CD4-positive, alpha-beta T cell treated with Interleukin-1 beta for 1 hour (primary cell): ENCODE data around the gene DDX5.
"Not testable (repeated sequence)": the region's sequence is repeated elsewhere in the genome, so short reads cannot be mapped to it uniquely, and the experiment has no call there.

Source experiments
- DNase-seq, 2 donors: peaks; one replicate each; pipeline ENCODE4 v3.0.0-alpha.2; 2020 to 2022

Gene DDX5

GRCh38 chr17:64491994-64492393 is 14.1 kb downstream of the DDX5 start:
- no peak for DNase-seq

DNA sequence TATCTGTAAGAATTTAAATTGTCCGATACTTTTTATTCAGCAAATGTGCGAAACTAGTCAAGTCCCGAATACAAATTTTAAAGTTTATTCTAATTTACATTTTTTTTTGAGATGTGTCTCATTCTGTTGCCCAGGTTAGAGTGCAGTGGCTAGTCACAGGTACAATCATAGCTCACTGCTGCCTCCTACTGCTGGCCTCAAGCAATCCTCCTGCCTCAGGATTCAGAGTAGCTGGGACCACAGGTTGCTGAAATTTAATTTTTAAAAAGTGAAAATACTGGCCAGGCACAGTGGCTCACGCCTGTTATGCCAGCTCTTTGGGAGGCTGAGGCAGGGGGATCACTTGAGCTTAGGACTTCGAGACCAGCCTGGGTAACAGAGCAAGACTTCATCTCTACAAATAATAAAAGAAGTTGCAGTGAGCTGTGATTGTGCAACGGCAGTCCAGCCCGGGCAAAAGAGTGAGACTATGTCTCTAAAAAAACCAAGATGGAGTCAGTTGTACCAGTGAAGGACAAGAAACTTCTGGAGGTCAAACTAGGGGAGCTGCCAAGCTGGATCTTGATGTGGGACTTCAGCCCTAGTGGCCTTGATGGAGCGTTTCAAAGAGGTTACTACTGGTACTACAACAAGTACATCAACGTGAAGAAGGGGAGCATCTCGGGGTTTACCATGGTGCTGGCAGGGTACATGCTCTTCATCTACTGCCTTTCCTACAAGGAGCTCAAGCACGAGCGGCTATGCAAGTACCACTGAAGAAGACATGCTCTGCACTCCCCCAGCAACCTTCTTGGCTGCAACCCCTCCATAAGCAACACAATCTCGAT is 14.8 kb downstream of the DDX5 start:
- DNase-seq = peak; percentile 62 to 66

- DNase-seq = no peak
These were observed 17.8 kb downstream of the DDX5 start for GRCh38 chr17:64488301-64488700.

DNA sequence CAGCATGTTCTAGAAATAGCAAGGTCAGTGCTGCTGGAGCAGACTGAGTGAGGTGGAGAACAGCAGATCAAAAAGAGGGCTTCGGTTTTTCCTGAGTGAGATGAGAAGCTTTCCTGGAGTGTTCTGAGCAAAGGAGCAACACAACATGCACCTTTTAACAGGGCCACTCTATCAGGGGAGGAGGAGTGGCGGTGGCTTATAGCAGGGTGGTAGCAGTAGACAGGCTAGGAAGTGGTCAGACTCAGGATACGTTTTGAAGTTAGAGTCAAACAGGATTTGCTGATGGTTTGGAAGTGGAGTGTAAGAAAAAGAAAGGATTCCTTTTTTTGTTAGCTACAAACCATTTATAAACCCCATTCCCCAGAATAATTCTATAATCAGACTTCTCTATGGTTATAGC is 21.7 kb downstream of the DDX5 start:
- DNase-seq = no peak

GRCh38 chr17:64480951-64481350 is 25.1 kb downstream of the DDX5 start:
- DNase-seq = no peak

DNA sequence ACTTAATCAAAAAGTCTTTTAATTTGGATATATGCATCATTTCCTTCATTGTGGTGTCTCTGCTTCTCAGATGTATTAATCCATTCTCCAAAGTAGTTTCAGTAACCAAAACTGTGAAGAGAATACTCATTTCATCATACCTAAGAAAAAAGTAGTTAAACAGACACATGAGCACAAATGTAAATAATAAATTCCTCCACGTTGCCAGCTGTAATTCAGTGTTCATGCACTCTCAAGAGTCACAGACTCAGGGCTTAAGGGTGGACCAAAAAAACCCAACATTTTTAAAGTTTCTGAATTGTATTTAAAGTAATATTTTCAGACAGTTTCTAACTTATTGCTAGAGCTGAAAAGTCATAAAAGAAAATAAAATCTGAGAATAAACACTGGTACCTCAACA is 28.2 kb downstream of the DDX5 start:
- no peak for DNase-seq

- DNase-seq = no peak
These were observed 33.5 kb downstream of the DDX5 start for GRCh38 chr17:64472564-64472963.

DNA sequence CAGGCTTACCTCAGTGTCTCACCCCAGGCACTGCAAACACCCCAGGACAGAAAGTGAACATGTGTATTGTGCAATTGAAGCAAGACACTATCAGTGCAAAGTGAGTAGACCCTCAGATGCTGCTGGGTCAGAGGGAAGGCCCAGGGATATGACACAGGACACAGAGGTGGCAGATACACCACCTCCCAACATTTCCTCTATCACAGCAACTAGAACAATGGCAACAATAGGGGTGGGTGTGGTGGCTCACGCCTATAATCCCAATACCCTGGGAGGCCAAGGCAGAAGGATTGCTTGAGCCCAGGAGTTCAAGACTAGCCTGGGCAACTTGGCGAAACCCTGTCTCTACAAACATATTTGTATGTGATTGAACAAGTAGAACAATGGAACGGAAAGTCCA is 34.6 kb downstream of the DDX5 start:
- no peak for DNase-seq

GRCh38 chr17:64470625-64471024 is 35.5 kb downstream of the DDX5 start:
- DNase-seq = no peak

DNA sequence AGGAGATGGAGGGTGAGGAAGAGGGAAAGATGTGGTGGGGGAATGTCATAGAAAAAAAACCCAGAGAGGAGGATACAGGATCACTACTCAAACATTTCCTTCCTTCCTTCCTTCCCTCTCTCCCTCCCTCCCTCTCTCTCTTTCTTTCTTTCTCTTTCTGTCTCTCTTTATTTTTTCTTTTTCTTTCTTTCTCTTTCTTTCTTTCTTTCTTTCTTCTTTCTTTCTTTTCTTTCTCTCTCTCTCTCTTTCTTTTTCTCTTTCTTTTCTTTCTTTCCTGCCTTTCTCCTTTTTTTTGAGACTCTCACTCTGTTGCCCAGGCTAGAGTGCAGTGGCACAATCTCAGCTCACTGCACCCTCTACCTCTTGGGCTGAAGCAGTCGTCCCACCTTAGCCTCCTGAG is 39.3 kb downstream of the DDX5 start:
- not testable (repeated sequence) for DNase-seq

- DNase-seq = no peak
These were observed 39.9 kb downstream of the DDX5 start for GRCh38 chr17:64466019-64466735.

GRCh38 chr17:64461788-64462187 is 44.3 kb downstream of the DDX5 start:
- DNase-seq = no peak

DNA sequence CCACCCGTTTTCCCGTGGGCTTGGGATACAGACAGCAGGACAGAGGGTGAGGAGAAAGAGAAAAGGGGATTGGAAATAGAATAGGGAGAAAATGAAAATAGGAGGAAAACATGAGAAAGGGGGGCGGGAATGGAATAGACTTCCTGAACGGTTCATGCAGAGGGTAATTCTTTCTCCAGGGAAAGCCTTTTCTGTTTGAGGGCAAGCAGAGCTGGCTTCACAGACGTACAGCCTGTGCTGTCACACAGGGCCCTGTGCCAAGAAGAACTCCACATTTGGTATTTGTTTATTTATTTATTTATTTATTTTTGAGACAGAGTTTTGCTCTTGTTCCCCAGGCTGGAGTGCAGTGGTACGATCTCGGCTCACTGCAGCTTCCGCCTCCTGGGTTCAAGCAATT is 45.1 kb downstream of the DDX5 start:
- no peak for DNase-seq

DNA sequence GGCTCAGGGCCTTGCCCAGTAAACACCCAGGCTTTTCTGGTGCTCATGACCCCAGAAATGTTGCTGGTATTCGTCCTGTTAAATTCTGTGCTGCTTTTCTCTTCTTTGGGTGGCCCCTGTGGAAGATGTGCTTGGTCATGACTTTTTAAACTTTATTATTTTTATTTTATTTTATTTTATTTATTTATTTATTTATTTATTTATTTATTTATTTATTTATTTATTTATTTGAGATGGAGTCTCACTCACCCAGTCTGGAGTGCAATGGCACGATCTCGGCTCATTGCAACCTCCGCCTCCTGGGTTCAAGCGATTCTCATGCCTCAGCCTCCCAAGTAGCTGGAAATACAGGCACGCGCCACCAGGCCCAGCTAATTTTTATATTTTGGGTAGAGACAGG is 46.3 kb downstream of the DDX5 start:
- DNase-seq = not testable (repeated sequence)

GRCh38 chr17:64459284-64459747 is 46.8 kb downstream of the DDX5 start:
- DNase-seq = no peak

DNA sequence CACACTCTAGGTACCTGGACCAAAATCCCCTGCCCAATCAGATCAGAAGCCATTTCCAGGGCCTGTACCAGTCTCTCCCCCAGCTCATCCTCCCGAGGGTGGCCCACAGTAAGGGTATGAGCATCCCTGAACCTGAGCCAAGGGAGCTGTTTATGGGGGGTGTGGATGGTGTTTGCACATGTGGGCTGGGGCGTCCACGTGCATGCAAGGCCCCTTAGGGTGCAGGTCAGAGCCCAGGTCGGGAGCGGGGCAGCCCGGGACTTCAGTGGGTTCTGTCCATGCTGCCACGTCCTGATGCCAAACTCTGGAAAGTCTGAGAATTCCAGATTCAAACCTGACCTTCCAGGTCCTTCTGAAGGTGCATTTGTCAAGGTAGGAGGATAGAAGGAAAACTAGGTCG is 47.3 kb downstream of the DDX5 start:
- DNase-seq = no peak

DNA sequence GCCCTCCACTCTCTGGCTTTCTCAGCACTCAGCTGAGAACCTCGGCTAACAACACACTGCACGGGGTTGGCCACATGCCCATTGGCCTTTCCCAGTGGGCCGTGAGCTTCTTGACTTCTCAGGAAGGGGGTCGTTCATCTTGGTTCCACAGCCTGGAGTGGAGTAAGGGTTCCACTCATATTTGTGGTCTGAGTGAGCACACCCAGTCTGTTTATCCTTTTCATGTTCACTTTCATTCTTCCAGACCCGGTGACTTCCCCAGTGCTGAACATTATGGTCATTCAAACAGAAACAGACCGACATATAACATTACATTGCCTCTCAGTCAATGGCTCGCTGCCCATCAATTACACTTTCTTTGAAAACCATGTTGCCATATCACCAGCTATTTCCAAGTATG is 48.9 kb downstream of the DDX5 start:
- DNase-seq = no peak

DNA sequence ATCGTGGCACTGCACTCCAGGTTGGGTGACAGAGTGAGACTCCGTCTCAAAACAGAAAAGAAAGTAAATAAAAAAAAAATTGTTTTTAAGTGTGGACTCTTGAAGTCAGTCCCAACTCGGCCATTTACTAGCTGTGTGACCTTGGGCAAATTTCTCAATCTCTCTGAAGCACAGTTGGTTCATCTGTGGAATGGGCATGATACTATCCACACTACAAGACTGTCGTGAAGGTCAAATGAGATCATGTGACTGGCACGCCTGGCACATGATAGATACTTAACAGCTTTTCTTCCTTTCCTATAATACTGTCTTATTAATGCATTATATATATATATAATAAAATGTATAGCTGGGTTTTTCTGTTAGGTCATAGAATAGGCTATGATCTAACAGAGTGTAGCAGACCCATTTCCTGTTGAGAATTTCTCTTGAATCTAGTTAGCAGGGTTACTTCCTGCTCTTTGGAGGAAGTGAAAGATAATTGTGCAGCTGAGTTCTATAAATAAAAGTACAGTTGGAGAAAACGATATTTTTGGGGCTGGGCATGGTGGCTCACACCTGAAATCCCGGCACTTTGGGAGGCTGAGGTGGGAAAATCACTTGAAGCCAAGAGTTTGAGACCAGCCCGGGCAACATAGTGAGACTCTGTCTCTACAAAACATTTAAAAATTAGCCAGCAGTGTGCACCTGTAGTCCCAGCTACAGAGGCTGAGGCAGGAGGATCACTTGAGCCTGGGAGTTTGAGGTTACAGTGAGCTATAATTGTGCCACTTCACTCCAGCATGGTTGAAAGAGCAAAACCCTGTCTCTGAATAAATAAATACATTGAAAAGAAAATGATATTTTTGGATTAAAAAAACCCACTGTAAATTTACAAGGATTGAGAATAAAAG is 49.9 kb downstream of the DDX5 start:
- DNase-seq = peak; percentile 20 to 30

DNA sequence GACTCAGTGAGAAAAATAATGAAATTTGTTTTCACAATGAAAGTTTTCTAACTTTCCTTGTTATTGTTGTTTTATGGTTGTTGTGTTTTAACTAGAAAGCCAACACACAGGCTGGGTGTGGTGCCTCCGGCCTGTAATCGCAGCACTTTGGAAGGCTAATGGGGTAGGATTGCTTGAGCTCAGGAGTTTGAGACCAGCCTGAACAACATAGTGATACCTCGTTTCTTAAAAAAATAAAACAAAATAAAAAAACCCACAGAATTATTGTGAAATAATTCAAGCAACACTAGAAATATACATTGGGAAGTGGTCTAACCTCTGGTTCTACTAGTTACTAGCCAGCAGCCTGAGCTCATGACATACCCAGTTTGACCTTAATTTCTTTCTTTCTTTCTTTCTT is 56.5 kb downstream of the DDX5 start:
- DNase-seq = no peak

DNA sequence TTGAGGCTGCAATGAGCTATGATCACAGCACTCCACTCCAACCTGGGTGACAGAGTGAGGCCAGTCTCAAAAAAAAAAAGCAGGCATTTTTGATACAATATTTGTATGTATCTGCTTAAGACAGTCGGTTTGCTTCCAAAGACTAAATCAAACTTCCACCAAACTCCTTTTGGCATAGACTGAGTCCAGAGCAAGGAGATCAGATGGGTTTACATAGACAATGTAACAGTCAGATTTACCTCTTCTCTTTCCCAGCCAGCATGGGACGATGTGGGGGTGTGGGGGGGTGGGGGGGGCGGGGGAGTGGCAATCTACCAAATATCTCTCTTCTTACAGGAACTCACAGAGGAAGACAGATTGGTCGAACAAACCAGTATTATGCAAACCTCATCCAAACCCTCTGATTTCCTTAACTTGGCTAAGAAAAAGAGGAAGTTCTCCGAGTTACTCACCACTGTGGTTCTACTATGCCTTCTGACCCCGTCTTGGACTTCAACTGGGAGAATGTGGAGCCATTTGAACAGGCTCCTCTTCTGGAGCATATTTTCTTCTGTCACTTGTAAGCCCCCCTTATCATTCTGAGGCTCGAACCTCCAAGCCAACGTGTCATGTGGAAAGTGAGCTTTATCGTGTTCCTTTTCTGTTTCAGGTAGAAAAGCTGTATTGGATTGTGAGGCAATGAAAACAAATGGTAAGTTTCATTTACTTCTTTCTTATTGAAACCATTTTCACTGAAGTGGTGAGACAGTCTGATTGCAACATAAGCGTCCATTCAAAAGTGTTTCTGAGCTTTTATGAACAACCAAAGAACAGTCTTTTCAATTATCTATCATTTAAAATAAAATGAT is 57.2 kb downstream of the DDX5 start, which contains the start of gene MILR1:
TSS of gene MILR1 (plus strand) at position 451 of the 848 bp plus-strand sequence. CDS start at position 505, 54 bp downstream.
- peak; percentile 15 to 58 for DNase-seq
